ENCODE results near the gene ZDHHC3.

ZDHHC3 gene

DNA sequence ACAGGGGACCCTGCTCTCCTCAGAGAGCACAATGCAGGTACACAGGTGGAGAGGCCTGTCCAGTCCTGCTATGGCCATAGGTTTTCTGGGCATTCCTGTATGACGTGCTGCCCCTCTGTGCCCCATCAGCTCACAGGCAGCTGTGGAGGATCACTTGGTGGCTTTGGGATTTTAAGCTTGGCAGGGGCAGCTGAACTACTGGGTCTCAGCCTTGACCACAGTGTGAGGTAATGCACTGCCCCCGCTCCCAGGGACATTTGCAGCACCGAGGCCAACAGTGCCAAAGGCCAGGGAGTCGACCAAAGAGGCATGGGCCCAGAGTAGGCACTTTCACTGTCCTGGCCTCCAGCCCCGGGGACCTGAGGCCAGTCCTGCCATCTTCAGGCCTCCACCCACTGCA, 46.2 kb downstream of the ZDHHC3 start:
- Histone ChIP-seq H2BK120ac (ENCODE audit: low read depth, low read length) (no peak overlapping the region), H3K9ac (ENCODE audit: low read length) (no peak overlapping the region), H2BK15ac (replicated peaks; ENCODE audit: low read depth) (no peak overlapping the region), H3K56ac (ENCODE audit: low read length) (no peak overlapping the region), H3K4me1 (ENCODE audit: control insufficient read depth, low read depth, low read length) (no peaks in the 10 kb centered on the region), H3K79me1 (ENCODE audit: low read length) (no peaks in the 10 kb centered on the region), H3K27ac (ENCODE audit: low read depth, low read length) (no peak overlapping the region), H2BK5ac (ENCODE audit: low read length) (no peak overlapping the region), H3K4ac (ENCODE audit: low read depth, low read length) (no peak overlapping the region), H3K23ac (ENCODE audit: low read length) (no peak overlapping the region), H3K79me2 (ENCODE audit: control insufficient read depth, insufficient read depth, low read length) (no peaks in the 10 kb centered on the region), H3K18ac (ENCODE audit: low read length) (no peak overlapping the region), H3K36me3 (ENCODE audit: control insufficient read depth, insufficient read depth, low read length) (no peaks in the 10 kb centered on the region), H3K4me3 (ENCODE audit: low read length) (no peak overlapping the region), H3K27me3 (ENCODE audit: insufficient read depth, low read length, poor library complexity) (no peaks in the 10 kb centered on the region), H3K4me2 (ENCODE audit: low read length) (no peak overlapping the region), H4K5ac (ENCODE audit: low read length) (no peak overlapping the region), H2AK5ac (ENCODE audit: low read length) (no peak overlapping the region), H4K8ac (ENCODE audit: low read depth, low read length) (no peak overlapping the region)
- no peak for DNase-seq
- no CpG with 5 or more reads among the region's 5 CpGs for WGBS (ENCODE audit: extremely low coverage, insufficient coverage, low lambda C conversion rate)

DNA sequence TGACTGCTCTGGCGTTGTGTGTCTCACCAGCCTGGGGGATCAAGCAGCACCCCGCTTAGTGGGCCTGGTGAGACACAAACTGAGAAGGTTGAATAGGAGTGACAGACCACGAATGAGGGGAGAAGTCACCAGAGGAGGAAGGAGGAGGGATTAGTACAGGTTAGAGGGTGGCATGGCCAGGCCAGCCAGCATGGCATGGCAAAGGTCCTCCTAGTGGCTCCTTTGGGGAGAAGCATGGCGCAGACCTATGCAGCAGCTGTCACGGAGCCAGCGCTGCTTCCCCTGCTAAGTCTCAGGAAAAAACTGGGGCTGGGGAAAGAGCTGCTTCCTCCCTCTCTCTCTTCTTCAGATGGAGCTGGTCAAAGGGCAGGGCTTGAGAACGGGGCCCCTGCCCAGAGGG, 48.6 kb downstream of the ZDHHC3 start:
- no peaks in the 10 kb centered on the region for H3K27me3 ChIP-seq (ENCODE audit: insufficient read depth, low read length, poor library complexity)
- H2BK120ac ChIP-seq (ENCODE audit: low read depth, low read length) = no peak overlapping the region
- no peak overlapping the region for H2AK5ac ChIP-seq (ENCODE audit: low read length)
- no peak overlapping the region for H3K4me2 ChIP-seq (ENCODE audit: low read length)
- H3K4me3 ChIP-seq (ENCODE audit: low read length) = no peak overlapping the region
- no peak overlapping the region for H2BK5ac ChIP-seq (ENCODE audit: low read length)
- no peaks in the 10 kb centered on the region for H3K36me3 ChIP-seq (ENCODE audit: control insufficient read depth, insufficient read depth, low read length)
- H2BK15ac ChIP-seq (replicated peaks; ENCODE audit: low read depth) = no peak overlapping the region
- no peak overlapping the region for H3K56ac ChIP-seq (ENCODE audit: low read length)
- H3K79me2 ChIP-seq (ENCODE audit: control insufficient read depth, insufficient read depth, low read length) = no peaks in the 10 kb centered on the region
- H3K4me1 ChIP-seq (ENCODE audit: control insufficient read depth, low read depth, low read length) = no peaks in the 10 kb centered on the region
- H4K8ac ChIP-seq (ENCODE audit: low read depth, low read length) = no peak overlapping the region
- no peaks in the 10 kb centered on the region for H3K79me1 ChIP-seq (ENCODE audit: low read length)
- H3K4ac ChIP-seq (ENCODE audit: low read depth, low read length) = no peak overlapping the region
- no peak overlapping the region for H3K18ac ChIP-seq (ENCODE audit: low read length)
- no peak overlapping the region for H3K27ac ChIP-seq (ENCODE audit: low read depth, low read length)
- DNase-seq = no peak
- no CpG with 5 or more reads among the region's 7 CpGs for WGBS (ENCODE audit: extremely low coverage, insufficient coverage, low lambda C conversion rate)
- no peak overlapping the region for H3K9ac ChIP-seq (ENCODE audit: low read length)
- no peak overlapping the region for H4K5ac ChIP-seq (ENCODE audit: low read length)
- H3K23ac ChIP-seq (ENCODE audit: low read length) = no peak overlapping the region

DNA sequence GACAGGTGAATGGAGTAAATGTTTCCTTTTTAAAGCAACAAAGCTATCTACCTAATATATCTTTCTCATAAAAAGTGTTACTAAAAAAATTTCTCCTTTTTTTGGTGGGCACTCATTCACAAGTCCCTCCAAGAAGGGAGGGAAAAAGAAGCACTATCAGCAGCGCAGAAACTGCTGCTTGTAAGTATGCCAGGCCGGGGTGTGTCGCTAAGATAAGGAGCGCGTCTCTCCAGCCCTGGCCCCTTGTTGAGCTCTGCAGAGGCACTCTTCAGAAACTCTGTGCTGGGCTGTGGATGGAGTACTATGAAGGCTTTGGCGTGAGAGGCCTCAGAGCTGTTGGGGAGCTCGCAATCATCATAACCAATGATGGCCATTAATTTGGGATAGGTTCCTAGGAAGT, 49.1 kb downstream of the ZDHHC3 start:
- Histone ChIP-seq H2BK15ac (replicated peaks; ENCODE audit: low read depth) (no peak overlapping the region), H3K27ac (ENCODE audit: low read depth, low read length) (no peak overlapping the region), H2BK120ac (ENCODE audit: low read depth, low read length) (no peak overlapping the region), H3K79me1 (ENCODE audit: low read length) (no peaks in the 10 kb centered on the region), H2BK5ac (ENCODE audit: low read length) (no peak overlapping the region), H3K18ac (ENCODE audit: low read length) (no peak overlapping the region), H3K9ac (ENCODE audit: low read length) (no peak overlapping the region), H3K4me3 (ENCODE audit: low read length) (no peak overlapping the region), H4K5ac (ENCODE audit: low read length) (no peak overlapping the region), H4K8ac (ENCODE audit: low read depth, low read length) (no peak overlapping the region), H3K4me2 (ENCODE audit: low read length) (no peak overlapping the region), H3K56ac (ENCODE audit: low read length) (no peak overlapping the region), H3K4me1 (ENCODE audit: control insufficient read depth, low read depth, low read length) (no peaks in the 10 kb centered on the region), H3K36me3 (ENCODE audit: control insufficient read depth, insufficient read depth, low read length) (no peaks in the 10 kb centered on the region), H3K79me2 (ENCODE audit: control insufficient read depth, insufficient read depth, low read length) (no peaks in the 10 kb centered on the region), H3K4ac (ENCODE audit: low read depth, low read length) (no peak overlapping the region), H3K23ac (ENCODE audit: low read length) (no peak overlapping the region), H3K27me3 (ENCODE audit: insufficient read depth, low read length, poor library complexity) (no peaks in the 10 kb centered on the region), H2AK5ac (ENCODE audit: low read length) (no peak overlapping the region)
- DNase-seq = no peak
- no CpG with 5 or more reads among the region's 7 CpGs for WGBS (ENCODE audit: extremely low coverage, insufficient coverage, low lambda C conversion rate)

DNA sequence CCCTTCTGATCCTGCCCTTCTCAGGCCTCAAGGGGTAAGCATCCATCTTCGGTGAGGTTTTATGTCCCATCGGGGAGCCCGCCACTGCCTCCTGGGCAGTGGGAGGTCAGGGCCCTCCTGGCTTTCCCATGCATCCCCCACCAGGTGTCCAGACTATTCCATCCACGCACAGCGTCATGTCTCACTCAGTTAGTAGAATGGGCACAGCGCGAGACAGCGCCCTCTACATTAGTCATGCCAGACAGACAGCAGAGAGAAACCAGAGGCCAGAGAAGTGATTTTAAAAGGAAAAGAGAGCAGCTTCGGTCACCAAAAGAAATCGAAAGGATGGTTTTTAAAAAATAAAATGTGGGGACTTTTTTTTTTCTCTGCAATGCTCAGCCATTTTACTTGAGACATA, 49.8 kb downstream of the ZDHHC3 start:
- H2BK15ac ChIP-seq (replicated peaks; ENCODE audit: low read depth) = no peak overlapping the region
- no peak overlapping the region for H2BK120ac ChIP-seq (ENCODE audit: low read depth, low read length)
- no peak for DNase-seq
- H3K4me1 ChIP-seq (ENCODE audit: control insufficient read depth, low read depth, low read length) = no peaks in the 10 kb centered on the region
- H3K56ac ChIP-seq (ENCODE audit: low read length) = no peak overlapping the region
- H3K18ac ChIP-seq (ENCODE audit: low read length) = no peak overlapping the region
- H3K27me3 ChIP-seq (ENCODE audit: insufficient read depth, low read length, poor library complexity) = no peaks in the 10 kb centered on the region
- H3K23ac ChIP-seq (ENCODE audit: low read length) = no peak overlapping the region
- no peak overlapping the region for H3K27ac ChIP-seq (ENCODE audit: low read depth, low read length)
- no CpG with 5 or more reads among the region's 10 CpGs for WGBS (ENCODE audit: extremely low coverage, insufficient coverage, low lambda C conversion rate)
- H3K79me2 ChIP-seq (ENCODE audit: control insufficient read depth, insufficient read depth, low read length) = no peaks in the 10 kb centered on the region
- H3K4ac ChIP-seq (ENCODE audit: low read depth, low read length) = no peak overlapping the region
- H3K4me2 ChIP-seq (ENCODE audit: low read length) = no peak overlapping the region
- no peak overlapping the region for H4K5ac ChIP-seq (ENCODE audit: low read length)
- no peaks in the 10 kb centered on the region for H3K36me3 ChIP-seq (ENCODE audit: control insufficient read depth, insufficient read depth, low read length)
- no peak overlapping the region for H3K4me3 ChIP-seq (ENCODE audit: low read length)
- H2AK5ac ChIP-seq (ENCODE audit: low read length) = no peak overlapping the region
- no peak overlapping the region for H3K9ac ChIP-seq (ENCODE audit: low read length)
- no peak overlapping the region for H2BK5ac ChIP-seq (ENCODE audit: low read length)
- no peak overlapping the region for H4K8ac ChIP-seq (ENCODE audit: low read depth, low read length)
- no peaks in the 10 kb centered on the region for H3K79me1 ChIP-seq (ENCODE audit: low read length)

DNA sequence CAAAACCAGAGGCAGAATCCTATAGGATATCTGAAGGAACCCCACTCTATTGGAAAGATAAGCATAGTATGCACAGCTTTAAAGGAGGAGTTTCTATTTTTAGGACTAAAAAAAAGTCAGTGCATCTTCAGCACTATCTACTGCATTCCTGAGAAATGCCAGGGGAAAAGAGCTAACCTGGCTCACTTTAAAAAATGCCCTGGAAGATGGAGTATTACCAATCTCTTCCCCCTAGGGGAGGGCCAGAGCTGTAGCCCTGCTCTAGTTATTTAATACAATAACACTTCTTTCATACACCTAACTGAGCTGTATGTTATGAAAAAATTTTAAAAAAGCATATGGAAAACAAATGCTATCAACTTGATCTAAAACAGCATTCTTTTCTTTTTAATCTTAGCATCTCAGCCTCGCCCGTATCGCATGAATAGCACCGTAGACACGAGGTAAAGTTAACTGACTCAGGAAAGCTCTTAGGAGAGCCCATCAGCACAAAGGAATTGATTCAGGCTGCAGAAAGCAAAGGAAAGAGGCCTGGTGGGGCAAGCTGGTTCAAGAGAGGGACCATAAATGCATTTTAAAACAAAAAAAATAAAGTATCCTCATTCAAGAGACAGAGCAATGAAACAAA, 51.4 kb downstream of the ZDHHC3 start:
- no peak overlapping the region for H2BK15ac ChIP-seq (replicated peaks; ENCODE audit: low read depth)
- H3K79me1 ChIP-seq (ENCODE audit: low read length) = no peaks in the 10 kb centered on the region
- no peak overlapping the region for H4K5ac ChIP-seq (ENCODE audit: low read length)
- H3K36me3 ChIP-seq (ENCODE audit: control insufficient read depth, insufficient read depth, low read length) = no peaks in the 10 kb centered on the region
- H2BK120ac ChIP-seq (ENCODE audit: low read depth, low read length) = no peak overlapping the region
- H3K9ac ChIP-seq (ENCODE audit: low read length) = no peak overlapping the region
- no peaks in the 10 kb centered on the region for H3K27me3 ChIP-seq (ENCODE audit: insufficient read depth, low read length, poor library complexity)
- no peak overlapping the region for H3K56ac ChIP-seq (ENCODE audit: low read length)
- H3K4me1 ChIP-seq (ENCODE audit: control insufficient read depth, low read depth, low read length) = no peaks in the 10 kb centered on the region
- no peak overlapping the region for H2AK5ac ChIP-seq (ENCODE audit: low read length)
- H3K23ac ChIP-seq (ENCODE audit: low read length) = no peak overlapping the region
- no peak overlapping the region for H4K8ac ChIP-seq (ENCODE audit: low read depth, low read length)
- no peak overlapping the region for H3K4me2 ChIP-seq (ENCODE audit: low read length)
- no peak overlapping the region for H3K4ac ChIP-seq (ENCODE audit: low read depth, low read length)
- no peak overlapping the region for H3K18ac ChIP-seq (ENCODE audit: low read length)
- WGBS (ENCODE audit: extremely low coverage, insufficient coverage, low lambda C conversion rate) = no CpG with 5 or more reads among the region's 5 CpGs
- H3K79me2 ChIP-seq (ENCODE audit: control insufficient read depth, insufficient read depth, low read length) = no peaks in the 10 kb centered on the region
- H3K27ac ChIP-seq (ENCODE audit: low read depth, low read length) = no peak overlapping the region
- no peak for DNase-seq
- H2BK5ac ChIP-seq (ENCODE audit: low read length) = no peak overlapping the region
- no peak overlapping the region for H3K4me3 ChIP-seq (ENCODE audit: low read length)

Data from mesendoderm (in vitro differentiated cells).